Measurements from ENCODE around the gene PREX1.

PREX1 gene

DNA sequence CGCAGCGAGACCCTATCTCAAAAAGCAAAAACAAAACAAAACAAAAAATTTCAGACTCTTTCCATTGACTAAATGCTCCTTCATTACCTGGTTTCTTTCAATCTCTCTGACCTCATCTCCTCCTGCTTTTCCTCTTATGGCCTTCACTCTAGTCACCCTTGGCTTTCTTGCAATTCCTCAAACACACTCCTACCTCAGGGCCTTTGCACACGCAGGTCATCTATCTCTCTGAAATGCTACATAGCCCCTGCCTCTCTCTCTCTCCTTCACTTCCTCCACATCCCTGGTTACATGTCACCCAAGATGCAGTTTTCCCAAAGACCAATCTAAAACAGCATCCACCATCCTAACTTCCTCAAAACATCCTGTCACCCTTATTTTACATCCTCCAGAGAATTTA is 96.8 kb downstream of the PREX1 start:
- DNase-seq, result no peak

DNA sequence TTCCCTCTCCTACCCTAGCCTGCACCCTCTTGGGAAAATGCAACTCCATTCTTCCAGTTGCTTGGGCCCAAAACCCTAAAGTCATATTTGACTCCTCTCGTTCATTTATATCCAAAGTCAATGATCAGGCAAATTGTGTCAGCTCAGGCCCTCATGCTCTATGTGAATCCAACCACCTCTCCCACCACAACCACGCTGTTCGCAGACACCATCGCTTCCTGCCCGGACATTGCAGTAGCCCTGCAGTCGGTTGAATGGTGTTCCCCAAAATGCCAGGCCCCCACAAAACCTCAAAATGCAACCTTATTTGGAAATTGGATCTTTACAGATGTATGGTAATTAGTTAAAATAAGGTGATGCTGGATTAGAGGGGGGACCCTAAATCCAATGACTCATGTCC is 98.3 kb downstream of the PREX1 start:
- no peak for DNase-seq

DNA sequence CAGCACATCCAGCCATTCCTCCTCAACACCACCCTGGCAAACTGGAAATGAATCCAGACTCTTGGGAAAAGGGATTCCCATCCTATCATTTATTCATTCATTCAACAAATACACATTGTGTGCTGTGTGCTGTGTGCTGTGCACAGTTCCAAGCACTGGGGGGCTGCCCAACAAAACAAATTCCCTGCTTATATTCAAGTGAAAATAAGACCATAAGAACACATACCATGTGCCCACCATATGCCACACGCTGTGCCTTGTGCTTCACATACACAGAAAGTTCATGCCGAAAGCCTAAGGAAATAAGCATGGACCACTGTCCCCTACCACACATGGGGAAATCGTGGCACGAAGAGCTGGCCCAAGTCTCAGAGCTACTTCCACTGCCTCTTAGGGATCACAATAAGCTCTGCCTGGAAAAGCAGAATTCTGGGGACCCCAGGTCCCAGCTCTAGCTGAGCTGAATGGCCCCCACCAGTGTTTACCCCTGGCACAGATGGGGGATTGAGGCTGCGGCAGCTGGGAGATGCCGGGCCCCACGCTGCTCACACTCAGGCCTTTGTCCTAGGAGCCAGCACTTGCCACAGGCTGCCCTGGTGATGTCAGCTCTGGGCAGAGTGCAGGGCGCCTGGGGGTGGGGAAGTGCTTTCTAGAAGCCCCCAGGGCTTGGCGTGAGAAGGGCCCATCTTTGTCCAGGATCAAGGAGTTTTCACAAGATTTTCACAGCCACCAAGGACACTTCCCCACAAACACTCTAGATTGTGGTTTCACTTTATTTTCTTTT is 99.6 kb downstream of the PREX1 start:
- no peak for DNase-seq

DNA sequence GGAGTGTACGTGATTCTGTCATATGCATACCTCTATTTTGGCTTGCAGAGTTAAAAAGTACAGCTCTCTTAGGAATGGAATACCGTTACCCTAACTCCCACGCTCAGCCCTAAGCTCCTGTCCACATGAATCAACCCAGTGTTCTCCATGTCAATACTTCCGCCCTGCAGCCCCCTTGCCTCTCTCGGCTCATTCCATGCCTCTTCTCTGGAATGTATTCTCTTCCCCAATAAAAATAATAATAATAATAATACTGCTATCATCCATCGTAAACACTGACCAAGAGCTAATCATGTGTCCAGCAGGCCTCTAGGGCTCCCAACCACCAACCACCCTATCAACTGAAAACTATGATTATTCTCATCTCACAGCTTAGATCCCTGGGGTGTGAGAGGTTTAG is 100.6 kb downstream of the PREX1 start:
- no peak for DNase-seq

DNA sequence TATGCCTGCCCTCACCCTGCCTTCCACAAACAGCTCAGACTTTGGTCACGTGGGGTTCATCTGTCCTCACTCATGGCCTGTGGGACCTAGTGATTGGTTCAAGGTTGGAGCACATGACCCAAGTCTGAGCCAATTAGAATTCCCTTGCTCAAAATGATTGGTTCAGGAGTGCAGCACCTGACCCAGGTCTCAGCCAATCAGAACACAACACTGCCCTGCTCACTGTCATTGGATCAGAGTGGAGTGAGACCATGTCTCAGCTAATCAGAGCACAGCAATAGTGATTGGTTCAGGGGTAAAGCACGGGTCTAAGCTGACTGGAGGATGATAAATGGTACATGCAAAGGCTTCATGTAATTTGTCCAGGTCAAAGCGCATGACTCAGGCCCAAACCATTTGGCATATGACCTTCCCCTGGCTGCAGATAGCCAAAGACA is 102.2 kb downstream of the PREX1 start:
- DNase-seq, result no peak

DNA sequence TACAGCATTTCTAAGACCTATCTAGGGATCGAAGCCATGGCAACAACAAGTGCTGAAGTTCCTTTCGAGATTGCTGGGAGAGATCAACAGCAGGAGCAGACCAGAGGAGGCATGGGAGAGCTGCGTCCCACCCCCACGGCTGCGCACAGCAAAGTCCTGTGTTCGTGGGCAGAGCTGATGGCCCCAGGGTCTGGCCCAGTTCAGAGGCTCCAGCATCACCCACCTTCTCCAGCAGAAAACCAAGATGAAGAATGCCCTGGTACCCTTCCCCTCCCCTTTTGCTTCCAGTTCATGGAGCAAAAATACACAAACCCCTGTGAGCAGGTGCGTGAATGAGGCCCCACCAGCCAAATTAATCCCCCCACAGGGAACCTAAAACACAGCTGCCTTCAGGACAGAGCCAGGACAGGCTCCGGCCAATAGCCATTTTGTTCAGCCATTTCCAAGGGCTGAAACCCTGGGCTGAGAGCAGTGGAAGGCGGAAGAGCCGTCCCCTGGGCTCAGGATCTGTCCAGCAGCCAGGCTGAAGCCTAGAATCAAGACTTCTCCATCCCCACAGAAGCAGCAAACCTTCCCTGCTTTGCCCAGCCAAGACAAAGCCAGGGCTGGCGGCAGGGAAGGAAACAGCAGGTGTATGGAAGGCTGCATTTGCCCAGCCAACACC is 102.8 kb downstream of the PREX1 start:
- no peak for DNase-seq

DNA sequence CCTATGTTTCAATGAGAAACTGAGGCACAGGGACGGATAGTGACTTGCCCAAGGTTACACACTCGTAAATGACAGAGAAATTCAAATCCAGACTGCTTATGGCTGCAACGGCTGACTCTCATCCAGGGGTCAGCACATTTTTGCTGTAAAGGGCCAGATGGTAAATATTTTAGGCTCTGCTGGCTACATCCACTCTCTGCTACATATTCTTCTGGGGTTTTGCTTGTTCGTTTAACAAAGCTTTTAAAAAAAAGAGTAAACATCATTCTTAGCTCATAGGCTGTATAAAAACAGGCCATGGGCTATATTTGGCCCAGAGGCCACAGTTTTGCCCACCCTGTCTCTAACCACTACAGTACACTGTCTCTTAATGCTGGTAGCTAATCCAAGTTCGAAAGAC is 103.4 kb downstream of the PREX1 start:
- no peak for DNase-seq

- no peak for DNase-seq
Measured at GRCh38 chr20:48723308-48724264, 104.2 kb downstream of the PREX1 start.

- peak; percentile 28 for DNase-seq
Measured at GRCh38 chr20:48722737-48723191, 105.0 kb downstream of the PREX1 start.

DNA sequence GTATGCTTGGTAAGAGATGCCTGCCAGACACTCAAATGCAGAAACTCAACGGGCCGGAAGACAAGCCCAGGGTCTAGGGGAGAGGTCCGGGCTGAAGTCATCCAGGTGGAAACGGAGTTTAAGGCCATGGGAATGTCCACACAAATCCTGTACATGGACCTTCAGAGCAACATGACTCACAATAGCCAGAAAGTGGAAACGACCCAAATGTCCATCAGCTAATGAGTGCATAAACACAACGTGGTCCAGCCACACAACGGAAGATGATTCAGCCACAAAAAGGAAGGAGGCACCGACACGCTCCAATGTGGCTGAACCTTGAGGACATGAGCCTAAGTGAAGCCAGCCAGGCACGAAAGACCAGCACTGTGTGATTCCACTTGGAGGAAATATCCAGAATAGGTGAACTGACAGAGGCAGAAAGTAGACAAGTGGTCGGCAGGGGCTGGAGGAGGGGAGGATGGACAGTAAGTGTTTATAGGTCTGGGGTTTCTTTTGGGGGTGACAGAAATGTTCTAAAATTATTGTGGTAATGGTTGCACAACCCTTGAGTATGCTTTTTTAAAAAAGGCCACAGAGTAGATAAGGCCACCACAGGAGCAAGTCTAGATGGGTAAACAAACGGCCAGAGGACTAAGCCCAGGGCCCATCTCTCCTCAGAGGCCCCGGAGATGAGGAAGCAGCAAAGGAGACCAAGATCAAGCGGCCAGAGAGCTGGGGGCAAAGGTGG is 105.6 kb downstream of the PREX1 start:
- no peak for DNase-seq

DNA sequence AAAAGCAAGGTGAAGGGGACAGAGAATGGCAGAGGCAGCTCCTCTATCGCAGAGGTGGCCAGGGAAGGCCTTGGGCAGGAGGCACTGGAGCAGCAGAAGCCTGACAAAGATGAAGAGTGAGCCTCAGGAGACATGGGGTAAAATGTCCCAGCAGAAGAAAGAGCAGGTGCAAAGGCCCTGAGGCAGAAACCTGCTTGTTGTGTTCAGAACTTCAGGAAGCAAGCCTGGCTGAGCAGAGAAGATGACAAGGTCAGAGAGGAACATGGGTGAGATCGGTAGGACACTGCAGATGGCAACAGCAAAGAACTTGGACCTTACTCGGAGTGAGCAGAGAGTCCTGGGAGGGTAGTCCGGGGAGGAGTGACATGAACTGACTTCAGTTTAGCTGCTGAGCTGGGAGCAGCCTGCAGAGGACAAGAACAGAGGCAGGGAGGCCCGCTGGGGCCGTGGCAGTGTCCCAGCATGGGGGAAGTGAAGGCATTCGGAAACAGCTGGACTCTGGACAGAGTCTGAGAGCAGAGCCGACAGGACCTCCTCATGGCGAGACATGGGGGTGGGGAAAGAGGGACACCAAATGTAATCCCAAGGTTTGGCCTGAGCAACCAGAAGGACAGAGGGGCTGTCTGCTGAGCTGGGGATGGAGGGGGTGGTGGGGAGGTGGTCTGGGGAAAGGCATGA is 106.3 kb downstream of the PREX1 start:
- no peak for DNase-seq

DNA sequence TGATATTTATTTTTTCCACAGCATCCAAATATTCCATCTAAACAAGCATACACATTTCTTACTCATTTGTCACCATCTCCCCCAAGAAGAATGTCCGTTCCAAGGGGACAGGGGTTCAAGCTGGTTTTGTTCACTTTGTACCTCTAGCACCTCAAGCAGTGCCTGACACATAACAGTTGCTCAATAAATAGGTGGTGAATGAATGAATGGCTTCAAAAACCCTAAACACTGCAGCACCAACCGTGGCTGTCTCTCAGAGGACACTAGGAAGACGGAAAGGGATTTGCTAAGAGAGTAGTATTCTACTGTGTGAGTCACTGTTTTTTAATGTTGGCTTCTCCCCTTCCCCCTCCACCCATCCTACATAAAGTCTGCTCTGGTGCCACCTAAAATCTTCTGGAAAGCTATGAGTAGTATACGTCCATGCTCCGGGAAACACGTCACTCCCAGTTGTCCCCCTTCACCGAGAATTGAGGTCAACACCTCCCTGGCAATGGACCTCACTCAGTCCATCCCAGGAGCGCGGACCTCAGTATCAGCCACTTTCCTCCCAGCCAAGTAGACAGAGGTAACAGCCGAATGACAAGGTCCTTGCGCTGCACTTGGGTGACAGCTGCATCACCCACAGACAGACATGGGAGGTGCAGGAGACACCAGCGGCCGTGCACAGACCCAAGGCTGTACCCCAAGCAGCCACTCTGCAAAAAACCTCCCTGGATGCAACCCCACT is 107.4 kb downstream of the PREX1 start:
- DNase-seq, result no peak

DNA sequence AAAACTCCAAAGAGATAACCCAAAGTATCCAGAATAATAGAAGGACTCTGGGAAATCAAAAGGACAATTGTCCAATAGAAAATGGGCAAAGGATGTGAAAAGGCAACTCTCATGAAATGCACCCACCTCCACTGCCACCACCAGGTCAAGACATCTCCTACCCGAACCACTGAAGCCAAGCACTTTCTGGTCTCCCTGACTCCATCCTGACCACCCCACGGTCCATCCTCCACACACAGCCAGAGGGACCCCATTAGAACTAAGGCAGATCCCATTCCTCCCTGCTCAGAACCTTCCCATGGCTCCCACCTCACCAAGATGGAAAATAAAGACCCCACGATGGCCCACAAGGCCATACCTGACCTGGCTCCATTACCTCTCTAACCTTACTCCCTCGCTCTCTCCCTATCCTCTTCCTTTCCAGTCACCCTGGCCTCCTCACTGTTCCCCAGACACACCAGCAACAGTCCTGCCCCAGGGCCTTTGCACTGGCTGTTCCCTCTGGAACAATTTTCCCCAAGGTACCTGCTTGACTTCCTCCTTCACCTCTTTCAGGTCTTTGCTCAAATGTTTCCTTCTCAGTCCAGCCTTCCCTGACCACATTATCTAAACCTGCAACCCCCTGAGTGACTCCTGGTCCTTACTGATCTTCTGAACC is 108.1 kb downstream of the PREX1 start:
- DNase-seq, result no peak

DNA sequence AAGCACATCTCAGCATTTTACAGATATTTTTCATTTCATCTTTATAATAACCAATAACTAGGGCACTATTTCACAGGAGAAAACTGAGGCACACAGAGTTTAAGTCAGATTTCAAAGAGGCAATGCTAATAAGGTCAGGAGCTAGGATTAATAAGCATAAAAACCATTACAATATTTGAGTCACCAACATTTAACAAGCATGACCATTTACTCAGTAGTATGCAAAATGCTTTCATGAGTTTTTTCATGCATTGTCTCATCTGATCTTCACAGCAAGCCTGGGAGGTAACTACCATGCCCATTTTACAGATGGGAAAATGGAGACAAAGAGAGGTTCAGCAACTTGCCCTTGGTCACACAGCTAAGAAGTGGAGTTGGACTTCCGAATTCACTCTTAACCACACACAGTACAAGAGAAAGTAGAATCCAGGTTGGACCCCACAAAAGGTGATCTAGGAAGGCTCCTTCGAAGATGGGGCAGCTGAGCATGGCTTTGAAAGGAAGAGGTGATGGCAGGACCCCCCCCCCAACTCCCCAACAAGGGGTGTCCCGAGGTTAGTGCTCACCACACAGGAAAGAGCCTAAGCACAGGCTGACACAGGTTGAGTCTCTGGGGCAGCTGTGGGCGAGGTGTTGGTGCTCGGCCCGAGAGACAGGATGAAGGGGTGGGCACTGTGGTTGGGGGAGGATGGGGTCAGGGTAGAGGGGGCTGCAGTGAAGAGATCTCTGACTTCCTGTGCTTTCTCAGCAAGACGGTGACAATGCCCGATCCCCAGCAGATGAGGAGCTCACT is 108.8 kb downstream of the PREX1 start:
- no peak for DNase-seq

DNA sequence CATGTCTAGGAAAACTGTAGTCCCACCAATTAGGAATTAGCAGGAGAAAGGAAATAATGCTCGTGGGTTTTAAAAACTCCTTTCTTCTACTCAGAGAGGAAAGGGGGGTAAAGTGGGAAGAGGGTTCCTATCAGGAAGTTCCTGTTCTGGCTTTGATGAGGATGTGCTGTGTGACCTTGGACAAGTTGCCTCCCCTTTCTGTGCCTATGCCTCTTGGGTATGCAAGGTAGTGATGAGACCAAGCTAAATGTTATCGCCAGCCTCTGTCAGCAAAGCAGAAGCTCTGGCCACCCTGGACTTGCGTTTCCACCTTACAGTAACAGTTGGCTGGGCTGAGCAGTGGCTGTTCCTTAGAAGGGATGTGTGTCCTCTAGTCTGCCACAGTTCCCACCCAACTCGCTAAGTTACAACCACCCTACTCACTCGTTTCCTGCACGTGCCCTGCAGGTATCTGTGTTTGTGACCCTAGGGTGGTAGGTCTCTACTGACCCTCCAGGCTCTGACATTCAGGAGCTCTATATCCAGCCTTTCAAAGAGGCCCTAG is 110.0 kb downstream of the PREX1 start:
- no peak for DNase-seq

- DNase-seq, result no peak
Measured at GRCh38 chr20:48717095-48717672, 110.6 kb downstream of the PREX1 start.

- no peak for DNase-seq
Measured at GRCh38 chr20:48716541-48716940, 111.3 kb downstream of the PREX1 start.

DNA sequence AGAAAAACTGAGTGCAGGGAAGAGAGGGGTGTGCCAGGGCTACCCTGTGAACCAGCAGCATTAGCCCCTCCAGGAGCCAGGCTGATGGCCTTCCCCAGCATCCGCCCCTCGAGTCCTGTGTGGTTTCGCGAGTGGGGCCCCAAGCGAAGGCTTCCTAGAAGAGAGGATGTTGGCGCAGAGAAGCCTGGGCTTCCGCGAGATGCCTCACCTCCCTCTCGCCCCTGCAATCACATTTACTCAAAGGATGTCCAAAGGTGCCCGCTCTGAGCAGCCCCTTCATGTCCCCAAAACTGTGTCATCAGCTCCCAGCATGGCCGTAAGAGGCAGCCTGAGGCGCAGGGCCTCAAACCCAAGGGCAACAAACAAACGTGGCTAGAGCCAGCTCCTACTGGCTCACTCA is 111.7 kb downstream of the PREX1 start:
- DNase-seq, result no peak

- DNase-seq, result no peak
Measured at GRCh38 chr20:48714764-48715163, 113.0 kb downstream of the PREX1 start.

Measured in NCI-H1092 (cell line).